ENCODE data around the gene KCNK5.

- TF ChIP-seq POLR2A (IDR thresholded peaks at IDR 0.05; ENCODE audit: low read length) (no peak), CTCF (IDR thresholded peaks at IDR 0.05) (no peak), NR3C1 (IDR thresholded peaks at IDR 0.05) (no peak)
These were observed 30.7 kb downstream of the KCNK5 start for GRCh38 chr6:39198528-39198927.
